Thyroid gland (tissue), 4 donors: ENCODE measurements around the gene B3GNT7. TPM values are rescaled to one million over a fixed set of nuclear protein-coding genes. Genes with fewer than 3 reads are reported as not detected.

Experiments used
- DNase-seq, 2 donors: peaks; one replicate each; pipeline ENCODE4 v3.0.0-alpha.2; 2019
- H3K27ac ChIP-seq, 3 donors: fragments of 200-600 bp; sonication (generic); 1 replicate in 2 of 3; 2 replicates in 1 of 3; pipeline ENCODE4 v1.5.1; 2016 to 2019; ENCODE audit warnings: mild to moderate bottlenecking in 1 of 3, moderate library complexity in 1 of 3
- H3K27me3 ChIP-seq: fragments of 200-600 bp; sonication (generic); one replicate; pipeline ENCODE4 v1.5.1; 2019
- H3K36me3 ChIP-seq, 2 donors: fragments of 200-600 bp; sonication (generic); one replicate each; pipeline ENCODE4 v1.5.1; 2016 to 2019
- H3K4me1 ChIP-seq, 2 donors: fragments of 200-600 bp; sonication (generic); one replicate each; pipeline ENCODE4 v1.5.1; 2017 to 2019
- H3K4me3 ChIP-seq, 3 donors: fragments of 200-600 bp; sonication (generic); replicated peaks in 1 of 3; 1 replicate in 2 of 3; 2 replicates in 1 of 3; pipeline ENCODE4 v1.5.1; 2016; ENCODE audit warnings: mild to moderate bottlenecking in 1 of 3
- H3K9me3 ChIP-seq: fragments of 200-600 bp; sonication (generic); one replicate; pipeline ENCODE4 v1.5.1; 2017
- POLR2A ChIP-seq, 2 donors: fragments of 450-650 bp; IDR thresholded peaks; one replicate each; pipeline ENCODE4 v1.6.1; 2017; ENCODE audit warnings: antibody characterized with exemption in 2 of 2, mild to moderate bottlenecking in 2 of 2, moderate library complexity in 1 of 2
- WGBS, 2 donors: methylation state at CpG; one replicate each; pipeline ENCODE4 v1.1.5; 2017; 5-methylcytosine and 5-hydroxymethylcytosine counted together
- intact Hi-C: fragments of 100-400 bp; cut with DNase I; formaldehyde crosslinking; loops from one replicate; pipeline ENCODE4 v1.15.1; 2023
- total RNA-seq, 4 donors: library from RNA; depleted of rRNA; stranded (reverse); fragments of >200 nt; gene quantifications; one replicate each; pipeline ENCODE4 v1.2.3, GENCODE V29; 2016
- TF ChIP-seq, protein P1 (sequence below), 6 experiments: fragments of 200-600 bp in 3 of 6; fragments of 450-650 bp in 3 of 6; sonication (generic) in 3 of 6; IDR thresholded peaks; one replicate each; pipeline ENCODE4 v1.5.1; 2016 to 2019; ENCODE audit warnings: antibody characterized with exemption in 6 of 6, mild to moderate bottlenecking in 2 of 6, inconsistent platforms in 1 of 6, moderate library complexity in 1 of 6

B3GNT7 gene
- total RNA-seq, 4 donors from 2014 or later: 6.5 to 19.2 (median 7.8) TPM

DNA sequence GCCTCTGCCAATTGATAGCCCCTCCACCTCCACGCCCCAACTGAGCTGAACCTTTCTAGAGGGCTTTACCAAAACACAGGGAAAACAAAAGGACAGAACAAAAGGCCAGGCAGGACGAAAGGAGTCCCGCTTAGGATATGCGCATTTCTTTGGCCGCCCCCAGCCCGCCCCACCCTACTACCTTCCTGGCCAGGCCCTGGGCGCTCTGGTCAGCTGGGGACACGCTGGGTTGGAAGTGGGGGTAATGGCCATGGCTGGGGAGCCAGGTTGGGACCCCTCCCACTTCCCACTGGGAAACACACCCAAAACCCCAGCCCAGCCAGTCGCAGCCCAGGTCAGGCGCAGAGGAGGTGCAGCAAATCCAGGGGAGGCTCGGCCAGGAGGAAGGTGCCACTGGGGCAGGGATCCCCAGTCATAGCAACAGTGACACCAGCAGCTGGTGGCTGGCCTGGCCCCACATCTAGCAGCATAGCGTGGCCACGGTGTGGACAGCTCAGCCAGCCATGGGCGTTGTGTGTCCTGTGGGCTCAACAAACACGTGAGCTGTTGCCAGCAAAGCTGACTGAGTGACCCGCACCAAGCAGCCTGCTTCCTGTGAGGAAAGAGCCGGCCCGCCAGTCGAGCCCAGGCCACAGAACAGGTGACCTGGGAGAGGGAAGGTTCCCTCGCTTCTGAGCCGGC, 24.6 kb upstream of the B3GNT7 start:
- Histone ChIP-seq H3K27ac (no peak overlapping the region), H3K9me3 (no peaks in the 10 kb centered on the region), H3K4me3 (no peak overlapping the region), H3K27me3 (no peaks in the 10 kb centered on the region), H3K4me1 (no peaks in the 10 kb centered on the region), H3K36me3 (no peaks in the 10 kb centered on the region)
- WGBS, 2 donors: 87% methylated on average over 14 to 18 of the region's 21 CpGs
- peak; percentile 16 to 40 for DNase-seq
- no peak for TF ChIP-seq POLR2A (IDR thresholded peaks at IDR 0.05)
- TF ChIP-seq, protein P1, sequence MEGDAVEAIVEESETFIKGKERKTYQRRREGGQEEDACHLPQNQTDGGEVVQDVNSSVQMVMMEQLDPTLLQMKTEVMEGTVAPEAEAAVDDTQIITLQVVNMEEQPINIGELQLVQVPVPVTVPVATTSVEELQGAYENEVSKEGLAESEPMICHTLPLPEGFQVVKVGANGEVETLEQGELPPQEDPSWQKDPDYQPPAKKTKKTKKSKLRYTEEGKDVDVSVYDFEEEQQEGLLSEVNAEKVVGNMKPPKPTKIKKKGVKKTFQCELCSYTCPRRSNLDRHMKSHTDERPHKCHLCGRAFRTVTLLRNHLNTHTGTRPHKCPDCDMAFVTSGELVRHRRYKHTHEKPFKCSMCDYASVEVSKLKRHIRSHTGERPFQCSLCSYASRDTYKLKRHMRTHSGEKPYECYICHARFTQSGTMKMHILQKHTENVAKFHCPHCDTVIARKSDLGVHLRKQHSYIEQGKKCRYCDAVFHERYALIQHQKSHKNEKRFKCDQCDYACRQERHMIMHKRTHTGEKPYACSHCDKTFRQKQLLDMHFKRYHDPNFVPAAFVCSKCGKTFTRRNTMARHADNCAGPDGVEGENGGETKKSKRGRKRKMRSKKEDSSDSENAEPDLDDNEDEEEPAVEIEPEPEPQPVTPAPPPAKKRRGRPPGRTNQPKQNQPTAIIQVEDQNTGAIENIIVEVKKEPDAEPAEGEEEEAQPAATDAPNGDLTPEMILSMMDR (IDR thresholded peaks at IDR 0.05): no peak
- intact Hi-C loops: no loop called here

DNA sequence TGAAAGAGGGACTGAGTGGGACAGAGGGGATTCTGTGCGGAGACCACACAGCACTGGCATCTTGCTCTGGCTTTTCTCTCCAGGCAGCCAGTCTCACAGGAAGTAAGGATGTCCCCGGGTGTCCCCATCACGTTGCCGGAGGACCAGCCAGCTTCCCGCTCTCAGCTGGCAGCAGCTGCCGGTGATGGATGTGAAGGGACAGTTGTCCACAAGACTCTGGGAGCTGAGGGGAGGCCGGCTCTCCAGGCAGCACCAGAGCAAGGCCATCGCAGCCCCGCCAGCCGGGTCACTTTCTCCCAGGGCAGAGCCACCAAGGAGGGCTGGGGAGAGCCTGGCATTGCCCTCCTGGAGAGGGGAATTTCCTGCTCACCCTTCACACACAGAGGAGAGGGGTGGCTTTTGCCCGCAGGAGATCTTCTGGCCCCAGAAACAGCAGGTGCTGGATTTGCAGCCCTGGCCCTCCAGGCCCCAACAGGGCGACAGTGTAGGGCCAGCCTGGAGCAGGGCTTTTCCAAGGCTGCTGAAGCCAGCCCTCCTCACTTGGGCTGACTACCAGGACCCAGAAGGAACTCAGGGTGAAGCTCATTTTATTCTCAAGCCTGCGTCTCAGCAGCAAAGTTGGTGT, 24.0 kb upstream of the B3GNT7 start:
- DNase-seq: no peak
- no peaks in the 10 kb centered on the region for H3K36me3 ChIP-seq
- 83 to 85% methylated on average over 5 to 8 of the region's 13 CpGs for WGBS, 2 donors
- H3K9me3 ChIP-seq: no peaks in the 10 kb centered on the region
- intact Hi-C loops: no loop called here
- no peak for TF ChIP-seq POLR2A (IDR thresholded peaks at IDR 0.05)
- TF ChIP-seq, protein P1 (IDR thresholded peaks at IDR 0.05): no peak
- H3K4me3 ChIP-seq: no peak overlapping the region
- no peak overlapping the region for H3K27ac ChIP-seq
- no peaks in the 10 kb centered on the region for H3K27me3 ChIP-seq
- H3K4me1 ChIP-seq: no peaks in the 10 kb centered on the region

DNA sequence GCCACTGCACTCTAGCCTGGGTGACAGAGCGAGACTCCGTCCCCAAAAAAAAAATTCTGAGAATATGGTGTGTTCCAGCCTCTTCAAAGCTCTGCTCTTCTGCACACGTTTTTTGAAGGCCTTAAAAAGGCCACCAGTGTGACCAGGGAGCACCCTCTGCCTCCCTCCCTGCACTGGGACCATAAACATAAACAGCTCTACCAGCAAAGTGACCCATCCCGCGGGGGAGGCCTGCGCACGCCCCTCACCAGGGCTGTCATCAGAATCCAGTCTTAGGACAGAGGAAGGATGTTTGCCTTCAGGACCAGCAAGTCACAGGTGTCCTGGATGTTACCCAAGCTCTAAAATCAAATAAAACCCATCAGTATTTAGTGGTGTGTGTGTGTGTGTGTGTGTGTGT, 23.2 kb upstream of the B3GNT7 start:
- Histone ChIP-seq H3K27ac (no peak overlapping the region), H3K9me3 (no peaks in the 10 kb centered on the region), H3K4me1 (no peaks in the 10 kb centered on the region), H3K4me3 (no peak overlapping the region), H3K36me3 (no peaks in the 10 kb centered on the region), H3K27me3 (no peaks in the 10 kb centered on the region)
- intact Hi-C loops: no loop called here
- no peak for DNase-seq
- 91 to 95% methylated on average over 7 of the region's 7 CpGs for WGBS, 2 donors
- no peak for TF ChIP-seq POLR2A (IDR thresholded peaks at IDR 0.05)
- TF ChIP-seq, protein P1 (IDR thresholded peaks at IDR 0.05): no peak

DNA sequence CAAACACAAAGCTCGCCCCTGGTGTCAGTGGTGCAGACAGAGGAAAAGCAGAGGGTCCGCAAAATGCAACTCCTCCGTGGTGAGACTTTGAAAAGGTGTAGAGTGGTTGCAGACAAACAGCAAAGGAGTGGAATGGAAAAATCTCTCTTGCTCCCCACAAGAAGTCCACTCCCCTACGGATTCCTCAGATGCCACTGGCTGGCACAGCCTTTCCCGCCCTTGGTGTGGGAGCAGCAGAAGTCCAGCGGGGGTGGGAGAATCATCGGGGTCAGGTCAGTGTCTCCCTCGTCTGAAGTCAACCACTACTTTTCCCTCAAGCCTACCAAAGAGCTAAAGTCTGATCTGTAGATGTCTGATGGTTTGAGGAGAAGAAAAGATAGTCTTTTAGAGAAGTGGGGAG, 22.3 kb upstream of the B3GNT7 start:
- intact Hi-C loops: no loop called here
- H3K27ac ChIP-seq: no peak overlapping the region
- H3K4me3 ChIP-seq: no peak overlapping the region
- 89 to 94% methylated on average over 8 of the region's 8 CpGs for WGBS, 2 donors
- TF ChIP-seq POLR2A (IDR thresholded peaks at IDR 0.05): no peak
- TF ChIP-seq, protein P1 (IDR thresholded peaks at IDR 0.05): no peak
- no peak for DNase-seq
- no peaks in the 10 kb centered on the region for H3K27me3 ChIP-seq
- H3K9me3 ChIP-seq: no peaks in the 10 kb centered on the region
- H3K4me1 ChIP-seq: no peaks in the 10 kb centered on the region
- no peaks in the 10 kb centered on the region for H3K36me3 ChIP-seq

DNA sequence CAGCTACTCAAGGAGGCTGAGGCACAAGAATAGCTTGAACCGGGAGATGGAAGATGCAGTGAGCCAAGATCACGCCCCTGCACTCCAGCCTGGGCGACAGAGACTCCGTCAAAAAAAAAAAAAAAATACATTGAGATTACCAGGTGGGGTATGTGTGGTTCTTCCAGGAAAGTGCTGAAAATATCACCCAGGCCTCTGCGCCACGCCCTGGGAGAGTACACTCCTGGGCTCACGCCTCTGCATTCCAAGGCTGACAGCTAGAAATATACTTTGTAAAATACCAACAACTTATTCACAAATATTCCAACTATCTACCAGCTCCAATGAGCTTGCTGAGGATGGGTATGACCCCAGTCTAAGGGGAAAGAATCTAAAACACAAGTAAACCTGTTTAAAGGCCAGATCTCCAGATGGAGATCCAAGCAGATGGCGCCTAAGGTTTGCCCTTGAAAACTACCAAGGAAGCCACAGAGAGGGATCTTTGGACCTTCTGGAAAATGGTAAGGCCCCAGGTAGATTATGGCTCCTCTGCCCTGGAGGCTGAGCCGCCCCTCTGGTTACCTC, 21.6 kb upstream of the B3GNT7 start:
- DNase-seq: no peak
- intact Hi-C loops: no loop called here
- H3K27me3 ChIP-seq: no peaks in the 10 kb centered on the region
- no peak for TF ChIP-seq POLR2A (IDR thresholded peaks at IDR 0.05)
- TF ChIP-seq, protein P1 (IDR thresholded peaks at IDR 0.05): no peak
- no peaks in the 10 kb centered on the region for H3K9me3 ChIP-seq
- H3K27ac ChIP-seq: no peak overlapping the region
- no peaks in the 10 kb centered on the region for H3K4me1 ChIP-seq
- 91 to 94% methylated on average over 9 of the region's 9 CpGs for WGBS, 2 donors
- no peaks in the 10 kb centered on the region for H3K36me3 ChIP-seq
- no peak overlapping the region for H3K4me3 ChIP-seq
